Measurements from ENCODE around the gene SOAT1. TPM values are rescaled to one million over a fixed set of nuclear protein-coding genes. Genes with fewer than 3 reads are reported as not detected.

The SOAT1 gene
- total RNA-seq, 2 donors from 2014 or later: 19.1 to 25.4 TPM

DNA sequence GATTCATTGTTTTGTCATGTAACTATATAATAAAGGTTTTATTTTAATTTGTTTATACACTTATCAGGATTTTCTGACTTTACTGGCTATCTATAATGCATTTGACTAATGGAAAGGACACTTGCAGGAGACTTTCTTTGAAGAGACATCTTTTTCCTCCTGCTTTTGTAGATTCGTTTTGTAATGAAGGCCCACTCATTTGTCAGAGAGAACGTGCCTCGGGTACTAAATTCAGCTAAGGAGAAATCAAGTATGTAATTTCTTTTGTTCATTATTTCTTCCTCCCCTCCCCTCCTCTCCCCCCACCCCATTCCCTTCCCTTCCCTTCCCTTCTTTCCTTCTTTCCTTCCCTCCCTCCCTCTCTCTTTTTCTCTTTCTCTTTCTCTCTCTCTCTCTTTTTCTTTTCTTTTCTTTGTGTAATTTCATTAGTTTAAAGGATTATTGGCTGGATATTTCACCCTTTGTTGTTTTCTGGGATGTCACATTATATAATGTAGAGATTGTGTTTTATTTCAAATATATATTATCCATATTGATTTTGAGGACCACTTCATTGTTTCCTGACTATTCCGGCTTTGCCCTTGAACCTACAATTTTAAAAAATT, 48.4 kb downstream of the SOAT1 start:
- Histone ChIP-seq H3K27ac (no peak overlapping the region), H3K4me3 (no peak overlapping the region), H3K27me3 (no peaks in the 10 kb centered on the region), H3K9me3 (no peaks in the 10 kb centered on the region), H3K36me3 (replicated peaks in 1 of 2; ENCODE audit: insufficient read depth in 1 of 2, low read depth in 2 of 2) (peaks cover 5 to 18% of the 10 kb centered on the region in 2 donors), H3K4me1 (peaks cover 7% of the 10 kb centered on the region)
- ATAC-seq (no peak), DNase-seq (no peak)
- TF ChIP-seq, protein P1, sequence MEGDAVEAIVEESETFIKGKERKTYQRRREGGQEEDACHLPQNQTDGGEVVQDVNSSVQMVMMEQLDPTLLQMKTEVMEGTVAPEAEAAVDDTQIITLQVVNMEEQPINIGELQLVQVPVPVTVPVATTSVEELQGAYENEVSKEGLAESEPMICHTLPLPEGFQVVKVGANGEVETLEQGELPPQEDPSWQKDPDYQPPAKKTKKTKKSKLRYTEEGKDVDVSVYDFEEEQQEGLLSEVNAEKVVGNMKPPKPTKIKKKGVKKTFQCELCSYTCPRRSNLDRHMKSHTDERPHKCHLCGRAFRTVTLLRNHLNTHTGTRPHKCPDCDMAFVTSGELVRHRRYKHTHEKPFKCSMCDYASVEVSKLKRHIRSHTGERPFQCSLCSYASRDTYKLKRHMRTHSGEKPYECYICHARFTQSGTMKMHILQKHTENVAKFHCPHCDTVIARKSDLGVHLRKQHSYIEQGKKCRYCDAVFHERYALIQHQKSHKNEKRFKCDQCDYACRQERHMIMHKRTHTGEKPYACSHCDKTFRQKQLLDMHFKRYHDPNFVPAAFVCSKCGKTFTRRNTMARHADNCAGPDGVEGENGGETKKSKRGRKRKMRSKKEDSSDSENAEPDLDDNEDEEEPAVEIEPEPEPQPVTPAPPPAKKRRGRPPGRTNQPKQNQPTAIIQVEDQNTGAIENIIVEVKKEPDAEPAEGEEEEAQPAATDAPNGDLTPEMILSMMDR (IDR thresholded peaks at IDR 0.05): no peak
- TF ChIP-seq POLR2A (IDR thresholded peaks at IDR 0.05): no peak
- 70 to 72% methylated on average over 4 of the region's 4 CpGs for WGBS, 2 donors
- intact Hi-C loops (cut with DNase I): no loop called here

DNA sequence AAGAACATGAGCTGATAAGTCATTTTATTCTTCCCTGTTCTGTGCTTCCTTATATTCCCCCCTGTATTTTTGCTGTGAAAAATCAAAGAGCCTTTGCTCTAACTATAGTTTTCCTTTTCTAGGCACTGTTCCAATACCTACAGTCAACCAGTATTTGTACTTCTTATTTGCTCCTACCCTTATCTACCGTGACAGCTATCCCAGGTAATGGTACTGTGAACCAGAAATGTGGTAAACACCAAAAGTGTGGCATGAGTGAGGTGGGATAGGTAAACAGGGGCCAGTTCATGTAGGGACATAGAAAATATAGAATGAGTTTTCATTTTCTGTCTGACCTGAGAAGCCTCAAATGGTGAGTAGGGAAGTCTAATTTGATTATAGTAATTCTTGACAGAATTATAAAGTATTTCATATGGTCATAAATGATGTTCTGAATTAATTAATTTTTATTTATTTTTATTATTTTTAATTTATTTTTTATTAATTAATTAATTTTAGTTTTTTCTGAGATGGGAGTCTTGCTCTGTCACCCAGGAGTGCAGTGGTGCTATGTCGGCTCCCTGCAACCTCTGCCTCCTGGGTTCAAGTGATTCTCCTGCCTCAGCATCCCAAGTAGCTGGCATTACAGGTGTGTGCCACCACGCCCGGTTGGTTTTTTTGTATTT, 49.3 kb downstream of the SOAT1 start:
- H3K36me3 ChIP-seq (replicated peaks in 1 of 2; ENCODE audit: insufficient read depth in 1 of 2, low read depth in 2 of 2): peaks cover 5 to 20% of the 10 kb centered on the region in 2 donors
- no peak for ATAC-seq
- 71 to 73% methylated on average over 4 of the region's 4 CpGs for WGBS, 2 donors

DNA sequence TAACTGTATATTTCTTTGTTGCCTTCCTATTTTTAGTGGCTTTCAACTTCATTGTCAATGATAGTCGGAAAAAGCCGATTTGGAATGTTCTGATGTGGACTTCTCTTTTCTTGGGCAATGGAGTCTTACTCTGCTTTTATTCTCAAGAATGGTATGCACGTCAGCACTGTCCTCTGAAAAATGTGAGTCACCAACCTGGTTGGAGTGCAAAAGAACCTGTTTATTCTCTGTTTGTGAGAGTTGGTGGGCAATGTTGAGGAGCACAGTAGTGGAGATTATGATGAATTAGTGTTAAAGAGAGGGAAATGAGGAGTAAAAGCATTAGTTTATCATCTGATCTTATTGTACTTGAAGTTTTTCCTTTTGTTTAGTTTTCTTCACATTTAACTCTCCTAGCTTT, 57.7 kb downstream of the SOAT1 start:
- no peaks in the 10 kb centered on the region for H3K9me3 ChIP-seq
- intact Hi-C loops (cut with DNase I): no loop called here
- H3K4me1 ChIP-seq: no peaks in the 10 kb centered on the region
- no peak overlapping the region for H3K4me3 ChIP-seq
- H3K36me3 ChIP-seq (replicated peaks in 1 of 2; ENCODE audit: insufficient read depth in 1 of 2, low read depth in 2 of 2): peaks cover 0 to 15% of the 10 kb centered on the region in 2 donors
- no peaks in the 10 kb centered on the region for H3K27me3 ChIP-seq
- ATAC-seq: no peak
- TF ChIP-seq POLR2A (IDR thresholded peaks at IDR 0.05): no peak
- TF ChIP-seq, protein P1 (IDR thresholded peaks at IDR 0.05): no peak
- 80 to 89% methylated on average over 3 of the region's 3 CpGs for WGBS, 2 donors
- no peak overlapping the region for H3K27ac ChIP-seq
- DNase-seq: no peak

More for the DNA sequence above, 49.3 kb downstream of the SOAT1 start:
- Histone ChIP-seq H3K27ac (no peak overlapping the region), H3K27me3 (no peaks in the 10 kb centered on the region), H3K4me1 (peaks cover 7% of the 10 kb centered on the region), H3K9me3 (no peaks in the 10 kb centered on the region), H3K4me3 (no peak overlapping the region)
- intact Hi-C loops (cut with DNase I): no loop called here
- no peak for DNase-seq
- TF ChIP-seq POLR2A (IDR thresholded peaks at IDR 0.05): no peak
- TF ChIP-seq, protein P1 (IDR thresholded peaks at IDR 0.05): no peak

DNA sequence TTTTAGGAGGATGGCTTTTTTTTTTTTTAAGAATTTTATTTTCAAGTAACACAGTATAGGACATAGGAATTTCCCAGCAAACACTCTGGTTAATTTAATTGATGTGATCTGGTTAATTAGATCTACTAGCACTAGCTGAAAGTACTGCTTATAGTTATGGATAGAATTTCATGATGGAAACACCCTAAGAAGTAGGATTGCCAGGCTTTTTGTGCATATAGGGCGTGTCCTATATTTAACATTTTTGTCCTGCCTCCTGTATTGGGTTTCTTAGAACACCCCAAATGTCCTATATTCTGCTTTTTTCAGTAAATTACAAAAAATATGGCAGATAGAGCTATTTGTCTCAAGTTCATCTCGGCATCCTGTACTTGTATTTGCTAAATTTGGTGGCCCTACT, 58.6 kb downstream of the SOAT1 start:
- H3K4me1 ChIP-seq: no peaks in the 10 kb centered on the region
- no peak overlapping the region for H3K4me3 ChIP-seq
- H3K9me3 ChIP-seq: no peaks in the 10 kb centered on the region
- H3K36me3 ChIP-seq (replicated peaks in 1 of 2; ENCODE audit: insufficient read depth in 1 of 2, low read depth in 2 of 2): peaks cover 0 to 12% of the 10 kb centered on the region in 2 donors
- ATAC-seq: no peak
- DNase-seq: no peak
- H3K27me3 ChIP-seq: no peaks in the 10 kb centered on the region
- 92% methylated on average over 2 of the region's 2 CpGs for WGBS, 2 donors
- no peak for TF ChIP-seq POLR2A (IDR thresholded peaks at IDR 0.05)
- TF ChIP-seq, protein P1 (IDR thresholded peaks at IDR 0.05): no peak
- intact Hi-C loops (cut with DNase I): no loop called here
- no peak overlapping the region for H3K27ac ChIP-seq

All from body of pancreas (tissue), 4 donors.